ENCODE measurements around the gene IFRD1. TPM values are rescaled to one million over a fixed set of nuclear protein-coding genes. Genes with fewer than 3 reads are reported as not detected.

Gene IFRD1
- total and polyA plus RNA-seq, 8 donors = 37.4 to 54.1 (median 46.9) TPM

GRCh38 chr7:112501801-112502503 lies 51.7 kb downstream of the IFRD1 start:
- intact Hi-C loops (cut with DNase I) = no loop called here
- no peak for ATAC-seq
- no peaks in the 10 kb centered on the region for H3K36me3 ChIP-seq
- TF ChIP-seq, protein P1, sequence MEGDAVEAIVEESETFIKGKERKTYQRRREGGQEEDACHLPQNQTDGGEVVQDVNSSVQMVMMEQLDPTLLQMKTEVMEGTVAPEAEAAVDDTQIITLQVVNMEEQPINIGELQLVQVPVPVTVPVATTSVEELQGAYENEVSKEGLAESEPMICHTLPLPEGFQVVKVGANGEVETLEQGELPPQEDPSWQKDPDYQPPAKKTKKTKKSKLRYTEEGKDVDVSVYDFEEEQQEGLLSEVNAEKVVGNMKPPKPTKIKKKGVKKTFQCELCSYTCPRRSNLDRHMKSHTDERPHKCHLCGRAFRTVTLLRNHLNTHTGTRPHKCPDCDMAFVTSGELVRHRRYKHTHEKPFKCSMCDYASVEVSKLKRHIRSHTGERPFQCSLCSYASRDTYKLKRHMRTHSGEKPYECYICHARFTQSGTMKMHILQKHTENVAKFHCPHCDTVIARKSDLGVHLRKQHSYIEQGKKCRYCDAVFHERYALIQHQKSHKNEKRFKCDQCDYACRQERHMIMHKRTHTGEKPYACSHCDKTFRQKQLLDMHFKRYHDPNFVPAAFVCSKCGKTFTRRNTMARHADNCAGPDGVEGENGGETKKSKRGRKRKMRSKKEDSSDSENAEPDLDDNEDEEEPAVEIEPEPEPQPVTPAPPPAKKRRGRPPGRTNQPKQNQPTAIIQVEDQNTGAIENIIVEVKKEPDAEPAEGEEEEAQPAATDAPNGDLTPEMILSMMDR (IDR thresholded peaks at IDR 0.05) = no peak
- H3K4me3 ChIP-seq = no peak overlapping the region
- no peak for DNase-seq
- H3K4me1 ChIP-seq = no peaks in the 10 kb centered on the region
- no peak overlapping the region for H3K27ac ChIP-seq
- no peaks in the 10 kb centered on the region for H3K27me3 ChIP-seq
- H3K9me3 ChIP-seq = no peaks in the 10 kb centered on the region

DNA sequence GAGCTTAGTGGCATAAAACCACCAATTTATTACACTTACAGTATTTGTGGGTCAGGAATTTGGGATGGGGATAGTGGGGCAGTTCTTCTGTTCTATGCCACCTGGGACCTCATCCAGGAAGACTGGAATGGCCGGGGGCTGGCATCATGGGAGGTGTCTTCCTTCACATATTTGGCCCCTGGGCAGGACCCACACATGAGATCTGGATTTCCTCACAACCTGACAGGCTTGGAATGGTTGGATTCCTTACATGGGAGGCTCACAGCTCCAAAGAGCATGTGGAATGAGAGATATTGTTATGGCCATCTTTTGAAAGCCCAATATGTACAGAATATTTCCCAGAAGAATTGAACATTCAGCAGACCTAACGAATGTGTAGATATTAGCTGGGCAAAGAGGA lies 52.4 kb downstream of the IFRD1 start:
- H3K27me3 ChIP-seq = no peaks in the 10 kb centered on the region
- no peak for ATAC-seq
- H3K9me3 ChIP-seq = no peaks in the 10 kb centered on the region
- intact Hi-C loops (cut with DNase I) = no loop called here
- DNase-seq = no peak
- no peaks in the 10 kb centered on the region for H3K36me3 ChIP-seq
- no peak overlapping the region for H3K4me3 ChIP-seq
- H3K4me1 ChIP-seq = no peaks in the 10 kb centered on the region
- TF ChIP-seq, protein P1 (IDR thresholded peaks at IDR 0.05) = no peak
- no peak overlapping the region for H3K27ac ChIP-seq

- no peak overlapping the region for H3K27ac ChIP-seq
- TF ChIP-seq, protein P1 (IDR thresholded peaks at IDR 0.05) = no peak
- no peaks in the 10 kb centered on the region for H3K4me1 ChIP-seq
- ATAC-seq (no peak), DNase-seq (no peak)
- intact Hi-C loops (cut with DNase I) = no loop called here
- no peaks in the 10 kb centered on the region for H3K36me3 ChIP-seq
- H3K27me3 ChIP-seq = no peaks in the 10 kb centered on the region
- H3K9me3 ChIP-seq = no peaks in the 10 kb centered on the region
- H3K4me3 ChIP-seq = no peak overlapping the region
Observed at GRCh38 chr7:112503361-112503972, 53.2 kb downstream of the IFRD1 start.

- intact Hi-C loops (cut with DNase I) = no loop called here
- TF ChIP-seq, protein P1 (IDR thresholded peaks at IDR 0.05) = no peak
- no peaks in the 10 kb centered on the region for H3K9me3 ChIP-seq
- H3K4me3 ChIP-seq = no peak overlapping the region
- DNase-seq = no peak
- H3K27ac ChIP-seq = no peak overlapping the region
- H3K4me1 ChIP-seq = no peaks in the 10 kb centered on the region
- no peaks in the 10 kb centered on the region for H3K36me3 ChIP-seq
- H3K27me3 ChIP-seq = no peaks in the 10 kb centered on the region
- ATAC-seq = no peak
Observed at GRCh38 chr7:112504093-112504695, 53.9 kb downstream of the IFRD1 start.

DNA sequence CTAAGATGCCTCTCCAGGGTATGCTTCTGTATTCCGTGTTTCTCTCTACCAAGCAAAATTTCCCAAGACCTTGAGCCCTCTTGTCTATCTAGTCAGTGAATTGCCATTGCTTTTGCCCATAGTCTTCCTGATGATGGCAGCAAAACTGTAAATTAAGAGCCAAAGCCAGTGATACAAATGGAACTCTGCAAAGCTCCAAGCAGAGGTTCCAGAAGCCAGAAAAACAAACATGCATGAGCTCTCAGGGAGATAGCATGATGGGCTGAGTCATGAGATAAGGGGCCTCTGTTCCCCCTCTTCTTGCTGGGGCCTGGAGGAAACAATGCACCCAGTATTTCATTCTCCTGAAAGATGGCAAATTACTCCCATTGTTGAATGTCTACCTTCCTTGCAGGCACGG lies 55.2 kb downstream of the IFRD1 start:
- Histone ChIP-seq H3K27ac (no peak overlapping the region), H3K36me3 (no peaks in the 10 kb centered on the region), H3K9me3 (no peaks in the 10 kb centered on the region), H3K27me3 (no peaks in the 10 kb centered on the region), H3K4me1 (no peaks in the 10 kb centered on the region), H3K4me3 (no peak overlapping the region)
- DNase-seq (no peak), ATAC-seq (no peak)
- intact Hi-C loops (cut with DNase I) = no loop called here
- TF ChIP-seq, protein P1 (IDR thresholded peaks at IDR 0.05) = no peak
